SK-N-DZ (cell line): ENCODE measurements around the gene RBKS.
"Not testable (repeated sequence)": the region's sequence is repeated elsewhere in the genome, so short reads cannot be mapped to it uniquely, and the experiment has no call there.

Source experiments
- DNase-seq: peaks from one replicate; pipeline ENCODE4 v3.0.0-alpha.2; 2015; ENCODE audit warnings: low spot score

Gene RBKS

GRCh38 chr2:27763907-27764267, 126.3 kb downstream of the RBKS start:
- DNase-seq: no peak

GRCh38 chr2:27762951-27763906, 127.0 kb downstream of the RBKS start:
- no peak for DNase-seq

DNA sequence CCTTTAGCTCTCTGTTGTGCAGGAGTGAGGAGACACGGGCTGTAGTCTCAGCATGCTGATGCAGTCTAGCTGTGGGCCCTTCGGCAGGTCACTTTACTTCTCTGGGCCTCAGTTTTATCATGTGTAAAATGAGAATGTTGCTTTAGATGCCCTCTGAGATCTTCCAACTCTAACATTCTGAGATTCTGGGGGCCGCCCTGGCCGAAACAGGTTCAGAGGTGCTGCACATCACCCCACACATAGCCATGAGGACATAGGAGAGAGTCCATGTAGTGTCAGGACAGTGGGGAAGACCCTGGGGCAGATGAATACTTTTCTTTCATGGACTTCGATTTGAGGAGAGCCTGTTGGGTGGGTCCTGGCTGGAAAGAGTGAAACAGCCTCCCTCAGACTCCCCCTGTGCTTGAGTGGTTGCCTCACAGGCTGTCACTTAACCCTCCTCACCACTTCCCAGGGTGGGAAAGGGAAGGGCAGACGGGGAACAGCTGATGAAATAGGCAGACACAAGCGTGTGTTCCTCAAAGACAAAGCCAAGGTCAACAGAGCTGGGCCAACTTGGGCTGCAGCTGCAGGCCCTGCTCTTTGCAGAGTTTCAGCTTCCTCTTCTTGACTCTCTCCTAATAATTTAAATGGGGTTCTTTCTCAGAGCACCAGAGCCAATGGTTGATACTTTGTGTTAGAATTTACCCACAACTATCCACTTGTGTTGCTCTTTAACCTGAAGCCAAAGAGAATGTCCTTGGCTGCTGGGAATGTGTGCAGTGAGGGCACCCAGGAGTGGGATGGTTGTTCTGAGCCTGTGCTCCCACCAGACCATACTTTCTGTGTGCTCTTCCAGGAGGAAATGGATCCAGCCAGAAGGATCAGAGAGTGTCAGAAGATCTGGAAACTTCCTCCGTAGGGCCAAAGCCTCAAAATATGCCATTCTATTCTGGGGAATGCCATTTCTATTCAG, 133.4 kb downstream of the RBKS start:
- DNase-seq: no peak

GRCh38 chr2:27756091-27756490, 134.1 kb downstream of the RBKS start:
- no peak for DNase-seq

GRCh38 chr2:27754831-27755230, 135.4 kb downstream of the RBKS start:
- DNase-seq: no peak

- DNase-seq: no peak
These were observed 136.0 kb downstream of the RBKS start for GRCh38 chr2:27754138-27754588.

DNA sequence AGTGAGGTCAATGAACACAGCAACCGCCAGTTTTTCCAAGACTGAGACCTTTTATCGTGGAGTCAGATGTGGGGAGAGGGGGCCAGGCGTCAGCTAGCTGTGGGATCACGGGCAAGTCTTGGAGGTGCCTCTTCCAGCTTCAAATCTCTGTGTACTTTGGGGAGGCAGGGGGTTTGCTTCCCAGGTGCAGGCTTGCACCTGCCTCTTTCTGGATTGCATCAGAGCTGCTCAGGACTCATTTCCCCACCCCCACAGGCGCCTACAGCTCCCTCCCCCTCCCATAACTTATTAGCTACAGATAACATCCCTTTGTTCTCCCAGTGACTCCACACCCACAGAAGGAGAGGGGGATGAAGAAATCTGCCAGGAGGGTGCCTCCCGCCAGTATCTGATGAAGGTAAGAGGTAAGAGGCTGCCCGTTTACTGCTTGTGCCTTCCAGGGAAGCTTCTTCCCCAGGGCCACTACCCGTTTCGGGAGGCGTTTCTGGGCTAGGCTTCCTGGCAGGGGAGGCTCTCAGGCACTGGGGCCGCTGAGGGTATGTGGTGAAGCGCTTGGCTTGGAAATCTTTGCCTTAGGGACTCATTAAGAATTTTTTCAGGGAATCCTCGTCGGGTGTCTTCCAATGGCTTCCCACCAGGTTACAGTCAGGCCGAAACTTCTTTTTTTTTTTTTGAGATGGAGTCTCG, 137.5 kb downstream of the RBKS start:
- peak; percentile 41 for DNase-seq

DNA sequence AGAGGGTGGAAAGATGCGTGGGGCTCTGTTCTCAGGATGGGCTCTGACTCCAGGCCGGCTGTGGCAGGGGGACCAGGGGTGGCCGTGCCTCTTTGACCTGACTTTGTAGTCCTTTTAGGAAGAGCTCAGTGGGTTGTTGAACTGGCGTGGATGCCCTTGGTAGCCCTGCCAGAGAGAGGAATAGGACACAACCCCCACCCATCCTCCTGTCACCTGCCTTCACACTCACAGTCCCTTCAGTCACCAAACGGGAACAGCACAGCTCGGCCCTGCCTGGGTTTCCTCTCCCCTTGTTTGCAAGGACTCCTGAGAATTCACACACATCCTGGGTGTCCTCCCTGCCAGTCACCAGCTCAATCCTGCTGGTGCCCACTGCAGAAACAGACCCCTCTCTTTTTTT, 138.8 kb downstream of the RBKS start:
- no peak for DNase-seq

DNA sequence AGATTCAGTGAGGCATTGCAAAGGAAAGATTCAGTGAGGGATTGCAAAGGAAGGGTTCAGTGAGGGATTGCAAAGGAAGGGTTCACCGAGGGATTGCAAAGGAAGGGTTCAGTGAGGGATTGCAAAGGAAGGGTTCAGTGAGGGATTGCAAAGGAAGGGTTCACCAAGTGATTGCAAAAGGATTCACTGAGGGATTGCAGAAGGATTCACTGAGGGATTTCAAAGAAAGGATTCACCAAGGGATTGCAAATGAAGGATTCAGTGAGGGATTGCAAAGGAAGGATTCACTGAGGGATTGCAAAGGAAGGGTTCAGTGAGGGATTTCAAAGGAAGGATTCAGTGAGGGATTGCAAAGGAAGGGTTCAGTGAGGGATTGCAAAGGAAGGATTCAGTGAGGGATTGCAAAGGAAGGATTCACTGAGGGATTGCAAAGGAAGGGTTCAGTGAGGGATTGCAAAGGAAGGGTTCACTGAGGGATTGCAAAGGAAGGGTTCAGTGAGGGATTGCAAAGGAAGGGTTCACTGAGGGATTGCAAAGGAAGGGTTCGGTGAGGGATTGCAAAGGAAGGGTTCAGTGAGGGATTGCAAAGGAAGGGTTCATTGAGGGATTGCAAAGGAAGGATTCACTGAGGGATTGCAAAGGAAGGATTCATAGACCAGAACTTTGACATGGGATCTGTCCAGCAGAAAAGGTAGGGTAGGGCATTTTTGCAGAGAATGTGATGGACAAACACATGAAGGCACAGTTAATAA, 141.2 kb downstream of the RBKS start:
- not testable (repeated sequence) for DNase-seq

GRCh38 chr2:27747827-27748352, 142.3 kb downstream of the RBKS start:
- DNase-seq: no peak

DNA sequence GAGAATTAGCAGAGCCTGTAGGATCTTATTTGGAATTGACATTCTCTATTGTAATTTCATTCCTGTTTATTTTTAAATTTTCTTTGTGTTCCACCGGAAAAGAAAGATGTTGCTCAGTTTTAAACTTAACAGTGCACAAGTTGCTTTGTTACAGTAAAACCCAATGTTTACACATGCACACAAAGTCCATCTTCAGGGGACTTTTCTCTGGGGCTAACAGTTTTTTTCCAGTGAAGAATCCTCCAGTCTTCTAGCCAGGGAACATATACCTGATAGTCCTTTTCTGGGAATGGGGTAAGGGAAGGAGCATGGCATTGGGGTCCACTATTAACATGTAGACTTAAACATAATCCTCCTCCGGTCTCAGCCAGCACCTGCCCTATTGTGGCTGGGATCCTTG, 143.9 kb downstream of the RBKS start:
- DNase-seq: no peak

DNA sequence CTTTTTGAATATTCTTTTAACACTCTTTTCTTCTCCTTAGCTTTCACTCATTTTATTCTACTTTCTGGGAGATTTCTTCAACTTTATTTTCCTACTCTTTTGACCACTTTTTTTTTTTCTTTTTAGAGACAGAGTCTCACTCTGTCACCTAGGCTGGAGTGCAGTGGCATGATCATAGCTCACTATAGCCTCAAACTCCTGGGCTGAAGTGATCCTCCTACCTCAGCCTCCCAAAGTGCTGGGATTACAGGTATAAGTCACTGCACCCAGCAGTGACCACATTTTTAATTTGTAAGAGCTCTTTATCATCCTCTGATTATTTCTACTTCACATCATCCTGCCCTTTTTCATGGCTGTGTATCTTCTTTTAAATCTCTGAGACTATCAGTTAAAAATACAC, 144.7 kb downstream of the RBKS start:
- DNase-seq: not testable (repeated sequence)

- no peak for DNase-seq
These were observed 147.6 kb downstream of the RBKS start for GRCh38 chr2:27742571-27742970.

DNA sequence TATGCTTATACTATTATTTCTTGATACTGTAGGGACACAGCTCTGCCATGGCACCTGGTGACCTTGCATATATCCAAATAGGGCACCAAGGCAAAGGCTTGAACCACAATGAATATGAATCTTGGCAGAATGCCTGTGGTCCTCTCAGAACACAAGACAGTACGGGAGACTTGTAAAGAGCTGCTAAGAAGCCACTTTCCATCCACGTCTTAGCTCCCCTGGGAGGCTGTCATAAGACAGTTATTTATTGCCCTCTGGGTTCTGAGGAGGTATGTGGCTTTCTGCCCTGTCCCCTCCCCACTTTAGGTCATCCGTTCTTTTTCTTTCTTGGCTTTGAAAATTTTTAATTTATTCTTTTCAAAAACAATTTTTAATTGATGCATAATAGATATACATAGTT, 148.5 kb downstream of the RBKS start:
- no peak for DNase-seq

DNA sequence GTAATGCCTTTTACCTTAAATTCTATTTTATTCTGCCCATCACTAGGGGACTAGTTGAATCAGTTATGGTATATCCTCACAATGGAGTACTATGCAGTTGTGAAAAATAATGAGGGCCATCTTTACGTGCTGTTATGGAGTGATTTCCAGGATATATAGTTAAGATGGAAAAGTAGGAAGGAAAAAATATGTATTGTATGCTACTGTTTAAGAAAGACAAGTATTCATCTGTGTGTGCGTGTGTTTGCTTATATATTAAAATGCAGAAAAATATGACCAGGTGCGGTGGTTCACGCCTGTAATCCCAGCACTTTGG, 151.2 kb downstream of the RBKS start:
- no peak for DNase-seq

DNA sequence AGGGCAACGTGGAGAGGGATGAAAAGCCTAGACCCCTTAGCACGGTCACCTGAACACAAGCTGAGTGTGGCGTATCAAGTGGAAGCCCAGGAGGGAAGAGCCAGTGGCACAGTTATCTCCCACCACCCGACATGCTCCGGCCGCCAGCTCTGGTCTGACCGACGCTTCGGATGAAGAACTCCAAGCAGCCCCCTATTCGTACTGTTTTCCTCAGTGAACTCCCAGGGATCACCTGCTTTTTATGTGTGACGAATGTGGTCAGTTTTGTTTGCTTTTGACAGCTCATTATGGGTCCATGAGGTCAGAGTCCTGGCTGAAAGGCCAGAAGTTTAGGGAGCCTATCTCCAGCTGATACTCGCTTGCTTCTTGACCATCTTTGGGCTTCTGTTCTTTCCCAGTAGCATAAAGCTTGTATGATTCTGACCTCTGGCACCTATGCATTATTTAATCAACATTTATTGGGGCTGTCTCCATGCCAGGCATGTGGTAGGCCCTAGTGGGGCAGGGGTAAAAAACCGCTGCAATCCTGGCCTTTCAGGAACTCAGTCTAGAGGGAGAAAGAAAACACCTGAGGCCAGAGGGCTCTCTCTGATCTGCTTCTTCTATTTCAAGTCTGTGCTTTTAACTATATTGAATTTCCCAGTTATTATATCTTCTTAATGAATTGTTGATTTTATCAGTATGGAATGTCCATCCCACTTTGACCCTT, 151.7 kb downstream of the RBKS start:
- no peak for DNase-seq

GRCh38 chr2:27737676-27738348, 152.4 kb downstream of the RBKS start:
- DNase-seq: peak; percentile 58

DNA sequence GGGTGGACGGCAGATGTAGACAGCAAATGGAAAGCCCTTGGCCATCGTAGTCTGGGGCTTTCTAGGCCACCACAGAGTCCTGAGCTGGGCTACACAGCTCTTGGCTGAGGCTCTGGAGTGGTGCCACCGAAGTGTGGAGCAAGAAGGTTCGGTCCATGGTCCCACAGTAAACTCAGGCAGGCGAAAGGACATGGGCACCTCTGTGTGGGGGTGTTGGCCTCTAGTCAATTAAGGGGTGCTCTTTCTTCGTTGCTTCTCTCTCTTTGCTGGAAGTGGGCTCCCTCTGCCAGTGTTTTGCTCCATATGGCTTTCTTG, 153.3 kb downstream of the RBKS start:
- no peak for DNase-seq

- DNase-seq: no peak
These were observed 153.9 kb downstream of the RBKS start for GRCh38 chr2:27736031-27736889.
